Vagina (tissue), 2 donors: ENCODE measurements around the gene IQGAP3.

Experiments used
- POLR2A ChIP-seq, 2 donors: fragments of 450-650 bp; IDR thresholded peaks; one replicate each; pipeline ENCODE4 v1.6.1; 2017; ENCODE audit warnings: antibody characterized with exemption in 2 of 2, mild to moderate bottlenecking in 2 of 2, moderate library complexity in 2 of 2
- TF ChIP-seq, protein P1 (sequence below), 3 experiments: fragments of 450-650 bp in 2 of 3; fragments of 200-600 bp in 1 of 3; sonication (generic) in 1 of 3; IDR thresholded peaks; one replicate each; pipeline ENCODE4 v1.5.1; 2017 to 2019; ENCODE audit warnings: antibody characterized with exemption in 3 of 3, mild to moderate bottlenecking in 2 of 3, moderate library complexity in 2 of 3

DNA sequence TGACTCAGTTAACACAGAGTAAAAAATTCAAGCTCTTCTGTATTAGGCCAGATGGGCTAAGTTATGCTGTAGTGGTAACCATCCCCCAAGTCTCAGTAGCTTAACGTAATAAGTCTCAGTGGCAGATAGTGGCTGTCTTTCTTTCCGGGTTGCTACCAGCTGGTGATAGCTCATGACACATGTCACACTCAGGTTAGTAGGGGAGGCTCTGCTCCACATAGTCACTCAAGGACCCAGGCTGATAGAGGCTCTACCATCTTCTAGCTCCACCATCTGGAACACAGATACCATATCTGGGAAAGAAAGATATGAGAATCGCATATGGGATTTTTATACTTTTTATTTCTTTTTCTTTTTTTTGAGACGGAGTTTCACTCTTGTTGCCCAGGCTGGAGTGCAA, 55.5 kb downstream of the IQGAP3 start:
- TF ChIP-seq, protein P1, sequence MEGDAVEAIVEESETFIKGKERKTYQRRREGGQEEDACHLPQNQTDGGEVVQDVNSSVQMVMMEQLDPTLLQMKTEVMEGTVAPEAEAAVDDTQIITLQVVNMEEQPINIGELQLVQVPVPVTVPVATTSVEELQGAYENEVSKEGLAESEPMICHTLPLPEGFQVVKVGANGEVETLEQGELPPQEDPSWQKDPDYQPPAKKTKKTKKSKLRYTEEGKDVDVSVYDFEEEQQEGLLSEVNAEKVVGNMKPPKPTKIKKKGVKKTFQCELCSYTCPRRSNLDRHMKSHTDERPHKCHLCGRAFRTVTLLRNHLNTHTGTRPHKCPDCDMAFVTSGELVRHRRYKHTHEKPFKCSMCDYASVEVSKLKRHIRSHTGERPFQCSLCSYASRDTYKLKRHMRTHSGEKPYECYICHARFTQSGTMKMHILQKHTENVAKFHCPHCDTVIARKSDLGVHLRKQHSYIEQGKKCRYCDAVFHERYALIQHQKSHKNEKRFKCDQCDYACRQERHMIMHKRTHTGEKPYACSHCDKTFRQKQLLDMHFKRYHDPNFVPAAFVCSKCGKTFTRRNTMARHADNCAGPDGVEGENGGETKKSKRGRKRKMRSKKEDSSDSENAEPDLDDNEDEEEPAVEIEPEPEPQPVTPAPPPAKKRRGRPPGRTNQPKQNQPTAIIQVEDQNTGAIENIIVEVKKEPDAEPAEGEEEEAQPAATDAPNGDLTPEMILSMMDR (IDR thresholded peaks at IDR 0.05) = no peak
- no peak for TF ChIP-seq POLR2A (IDR thresholded peaks at IDR 0.05)
